GF-D8 (cell line): Measurements from ENCODE around the gene FAM107A.

Experiments
- DNase-seq: peaks from one replicate; lab custom pipeline; 2025; lab: John Stamatoyannopoulos, UW

The FAM107A gene

DNA sequence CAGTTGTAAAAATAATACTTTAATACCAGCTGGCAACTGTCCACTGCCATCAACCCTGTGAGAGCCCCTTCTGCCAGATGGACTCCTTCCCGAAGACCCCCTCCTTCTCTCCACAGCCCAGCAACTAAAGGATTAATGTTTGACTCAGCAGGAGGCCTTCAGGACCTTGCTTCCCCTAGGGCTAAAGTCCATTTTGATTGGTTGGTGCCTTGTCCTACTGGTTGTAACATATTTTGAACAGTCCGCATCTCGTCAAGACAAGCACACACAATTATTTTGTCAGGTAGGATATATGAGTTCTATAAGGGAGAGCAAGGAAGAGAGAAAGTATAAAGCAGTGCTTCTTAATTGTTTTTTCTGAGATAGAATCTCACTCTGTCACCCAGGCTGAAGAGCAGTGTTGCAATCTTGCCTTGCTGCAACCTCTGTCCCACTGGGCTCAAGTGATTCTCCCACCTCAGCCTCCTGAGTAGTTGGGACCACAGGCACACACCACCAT lies 58.9 kb downstream of the FAM107A start:
- no peak for DNase-seq

DNA sequence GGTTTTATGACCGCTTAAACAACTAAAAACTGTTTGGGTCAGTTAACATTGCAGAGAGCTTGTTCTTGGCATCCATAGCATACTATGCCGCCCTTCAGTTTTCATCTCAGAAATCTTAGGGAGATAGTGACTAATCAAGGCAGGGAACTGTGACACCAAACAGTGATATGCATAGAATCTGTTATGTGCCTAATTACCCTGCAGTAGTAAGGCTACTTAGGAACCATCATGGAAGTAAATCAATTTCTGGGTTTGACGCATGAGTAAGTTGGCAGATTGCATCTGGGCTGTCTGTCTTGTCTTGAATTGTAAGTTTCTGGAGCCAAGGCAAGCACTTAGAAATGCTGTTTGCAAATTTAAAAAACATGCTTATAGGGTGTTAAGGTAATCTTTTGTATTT lies 62.8 kb downstream of the FAM107A start:
- no peak for DNase-seq
